SHP77 treated with DMSO at 0.1 percent for 48 hours (cell line): ENCODE data around the gene SPAG6.
"Not testable (repeated sequence)": the region's sequence is repeated elsewhere in the genome, so short reads cannot be mapped to it uniquely, and the experiment has no call there.

ENCODE experiments used
- DNase-seq: peaks from one replicate; lab custom pipeline; 2025; lab: John Stamatoyannopoulos, UW

SPAG6 gene

DNA sequence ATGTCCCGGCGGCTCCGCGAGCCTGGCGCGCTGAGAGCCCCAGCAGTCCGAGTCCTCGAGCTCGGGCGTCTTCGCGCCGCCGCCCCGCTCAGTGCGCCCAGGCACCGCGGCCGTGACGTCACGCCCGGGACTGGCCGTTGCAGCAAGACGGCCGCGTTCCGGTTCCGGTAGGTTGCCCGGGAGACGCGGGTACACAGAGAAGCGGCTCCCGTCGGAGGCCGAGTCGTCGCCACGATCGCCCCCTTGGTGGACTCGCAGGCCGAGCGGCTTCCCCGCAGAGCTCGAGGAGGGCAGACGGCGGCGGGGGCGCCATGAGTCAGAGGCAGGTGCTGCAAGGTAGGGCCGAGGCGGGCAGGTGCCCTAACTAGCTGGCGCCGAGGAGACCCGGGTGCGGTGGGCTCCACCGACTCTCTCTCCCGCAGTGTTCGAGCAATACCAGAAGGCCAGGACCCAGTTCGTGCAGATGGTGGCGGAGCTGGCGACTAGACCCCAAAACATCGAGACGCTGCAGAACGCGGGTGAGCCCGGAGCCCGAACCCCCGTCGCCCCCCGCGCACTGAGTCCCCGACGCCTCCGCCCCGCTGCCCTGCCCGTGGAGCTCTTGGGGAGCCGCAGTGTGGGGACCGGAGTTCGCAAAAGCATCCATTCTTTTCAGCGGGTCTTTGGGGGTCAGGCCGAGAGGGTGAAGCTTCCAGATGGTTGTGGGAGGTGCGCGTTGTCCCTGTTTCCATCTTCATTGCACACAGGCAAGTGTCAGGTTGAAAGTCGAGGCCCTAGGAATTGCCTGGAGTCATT, at the start of gene SPAG6:
SPAG6 (plus strand) TSS at position 196 of the 795 bp plus-strand sequence; CDS start at position 312, 116 bp downstream.
- no peak for DNase-seq

DNA sequence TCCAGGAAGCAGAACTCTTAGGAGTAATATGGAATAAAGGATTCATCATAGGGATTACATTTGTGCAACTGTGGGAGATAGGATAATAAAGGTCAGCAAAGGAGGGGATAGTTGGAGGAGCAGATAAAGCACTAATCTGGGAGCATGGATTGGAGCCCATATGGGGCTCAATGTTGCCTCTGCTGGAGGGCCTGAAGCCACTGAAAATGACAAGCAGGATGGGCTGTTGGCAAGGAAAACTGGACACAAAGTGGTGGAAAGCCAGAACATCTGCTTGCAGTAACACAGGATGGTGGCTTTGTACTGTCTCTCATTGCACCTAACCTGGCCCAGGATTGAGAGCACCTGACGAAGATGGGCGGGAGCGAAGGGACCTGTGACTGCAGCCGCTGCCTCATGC, 44.1 kb upstream of the SPAG6 start:
- peak; percentile 16 for DNase-seq

DNA sequence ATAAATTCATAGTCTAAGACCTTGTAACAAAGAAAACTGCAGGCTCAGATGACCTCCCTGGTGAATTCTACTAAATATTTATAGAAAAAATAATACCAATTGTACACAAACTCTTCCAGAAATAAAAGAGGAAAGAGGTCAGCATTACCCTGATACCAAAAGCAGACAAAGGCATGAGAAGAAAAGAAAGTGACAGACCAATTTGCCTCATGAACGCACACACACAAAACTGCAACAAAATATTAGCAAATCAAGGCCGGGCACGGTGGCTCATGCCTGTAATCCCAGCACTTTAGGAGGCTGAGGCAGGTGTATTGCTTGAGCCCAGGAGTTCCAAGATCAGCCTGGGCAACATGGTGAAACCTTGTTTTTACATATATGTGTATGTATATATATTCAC, 41.8 kb upstream of the SPAG6 start:
- no peak for DNase-seq

DNA sequence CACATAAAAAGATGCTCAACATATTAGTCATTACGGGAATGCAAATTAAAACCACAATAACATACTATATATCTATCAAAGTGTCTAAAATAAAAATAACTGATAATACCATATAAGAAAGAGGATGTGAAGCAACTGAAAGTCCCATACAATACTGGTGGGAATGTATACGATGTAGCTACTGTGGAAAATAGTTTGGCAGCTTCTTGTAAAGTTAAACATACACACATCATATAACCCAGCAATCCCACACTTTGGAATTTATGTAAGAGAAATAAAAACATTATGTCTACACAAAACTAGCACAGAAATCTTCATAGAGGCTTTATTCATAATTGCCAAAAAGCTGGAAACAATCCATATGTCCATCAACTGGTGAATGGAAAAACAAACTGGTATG, 39.6 kb upstream of the SPAG6 start:
- DNase-seq, result no peak

DNA sequence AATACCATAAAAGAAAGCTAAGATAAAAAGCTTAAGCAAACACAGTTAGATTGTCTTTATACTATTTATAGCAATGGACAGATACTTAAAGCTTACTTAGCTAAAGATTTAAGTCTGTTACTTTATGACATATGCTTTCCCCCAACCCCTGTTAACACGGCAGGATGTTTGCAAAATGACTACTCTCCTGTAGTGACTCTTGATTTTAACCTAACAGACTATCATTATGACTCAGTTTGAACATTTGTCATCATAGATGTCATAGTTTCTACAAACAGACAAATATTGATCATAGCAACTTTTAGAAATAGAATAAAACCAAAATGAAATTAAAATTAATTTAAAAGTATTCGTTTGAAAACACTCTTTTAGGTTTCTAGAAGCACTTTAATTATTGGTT, 36.9 kb upstream of the SPAG6 start:
- DNase-seq, result no peak

DNA sequence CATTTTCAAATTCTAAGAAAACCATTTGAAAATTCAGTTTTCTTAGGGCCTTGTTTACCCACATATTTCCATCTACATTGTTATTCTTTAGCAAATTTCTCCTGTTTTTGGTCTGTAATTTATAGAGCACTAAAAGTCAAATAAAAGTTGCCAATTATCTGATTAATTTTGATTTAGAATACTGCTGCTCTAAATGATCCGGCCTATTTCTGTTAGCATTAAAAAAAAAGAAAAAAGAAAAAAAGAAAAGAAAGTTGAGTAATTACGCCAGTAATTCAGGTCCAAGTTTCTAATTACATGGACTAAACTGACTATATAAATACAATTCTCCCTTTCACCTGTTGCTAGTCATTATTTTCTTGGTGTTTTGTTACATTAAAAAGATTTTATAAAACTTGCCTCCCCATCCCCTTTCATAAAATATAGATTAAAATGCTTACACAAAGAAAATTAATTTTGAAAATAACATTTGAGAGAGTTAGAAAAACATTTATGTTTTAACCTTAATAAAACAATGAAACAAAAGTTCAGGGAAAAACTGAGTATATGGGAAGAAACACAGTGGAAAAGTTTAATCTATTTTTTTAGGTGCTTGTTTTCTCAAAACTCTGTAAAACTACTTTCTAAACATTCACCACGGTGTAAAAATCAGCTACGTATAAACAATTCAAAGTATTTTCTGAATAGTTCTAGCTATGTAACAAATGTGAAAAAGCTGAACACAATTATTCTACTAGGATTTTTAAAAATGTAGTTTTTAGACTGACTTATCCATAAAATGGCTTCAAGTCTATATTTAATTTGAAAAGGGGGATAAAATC, 35.9 kb upstream of the SPAG6 start:
- DNase-seq, result no peak

DNA sequence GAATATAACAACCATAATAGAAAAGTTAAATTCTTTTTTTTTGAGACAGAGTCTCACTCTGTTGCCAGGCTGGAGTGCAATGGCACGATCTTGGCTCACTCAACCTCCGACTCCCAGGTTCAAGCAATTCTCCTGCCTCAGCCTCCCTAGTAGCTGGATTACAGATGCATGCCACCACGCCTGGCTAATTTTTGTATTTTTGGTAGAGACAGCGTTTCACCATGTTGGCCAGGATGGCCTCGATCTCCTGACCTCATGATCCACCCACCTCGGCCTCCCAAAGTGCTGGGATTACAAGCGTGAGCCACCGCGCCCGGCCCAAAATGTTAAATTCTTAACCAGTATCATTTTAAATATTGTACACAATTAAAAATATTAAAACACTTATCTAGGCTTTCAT, 35.3 kb upstream of the SPAG6 start:
- not testable (repeated sequence) for DNase-seq

DNA sequence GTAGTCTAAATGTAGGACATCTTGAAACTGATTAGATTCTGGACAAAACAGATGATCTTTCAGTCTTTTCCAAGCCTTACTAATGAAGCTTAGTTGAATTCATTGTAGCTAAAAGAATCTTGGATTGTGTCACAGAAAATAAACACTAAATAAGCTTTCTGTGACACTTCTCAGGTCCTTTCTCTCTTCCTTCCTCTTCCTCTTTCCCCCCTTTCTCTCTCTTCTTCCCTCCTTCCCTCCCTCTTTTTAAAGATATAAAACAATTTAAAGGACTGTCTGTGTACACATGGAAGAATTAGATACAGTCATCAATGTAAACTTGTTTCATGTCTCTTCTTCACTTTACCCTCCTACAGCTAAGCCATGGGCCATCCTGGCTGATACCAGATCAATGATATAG, 34.4 kb upstream of the SPAG6 start:
- DNase-seq, result no peak

DNA sequence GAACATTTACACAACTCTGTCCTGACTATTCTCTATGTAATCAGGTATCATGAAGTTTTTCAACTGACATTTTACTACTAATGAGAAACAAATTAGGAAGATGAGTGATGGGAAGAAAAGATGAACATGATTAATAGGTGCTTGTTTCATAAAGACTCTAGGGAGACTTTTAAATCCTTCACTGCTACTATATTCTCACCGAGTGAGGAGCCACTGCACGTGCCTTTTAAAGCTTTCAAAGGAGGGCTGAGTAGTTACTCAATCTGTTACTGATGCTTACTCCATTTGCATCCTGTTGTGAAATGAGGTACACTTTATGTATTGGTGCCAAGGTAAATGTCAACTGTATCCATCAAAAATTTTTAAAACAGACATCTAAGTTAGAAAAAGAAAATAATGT, 30.4 kb upstream of the SPAG6 start:
- no peak for DNase-seq

DNA sequence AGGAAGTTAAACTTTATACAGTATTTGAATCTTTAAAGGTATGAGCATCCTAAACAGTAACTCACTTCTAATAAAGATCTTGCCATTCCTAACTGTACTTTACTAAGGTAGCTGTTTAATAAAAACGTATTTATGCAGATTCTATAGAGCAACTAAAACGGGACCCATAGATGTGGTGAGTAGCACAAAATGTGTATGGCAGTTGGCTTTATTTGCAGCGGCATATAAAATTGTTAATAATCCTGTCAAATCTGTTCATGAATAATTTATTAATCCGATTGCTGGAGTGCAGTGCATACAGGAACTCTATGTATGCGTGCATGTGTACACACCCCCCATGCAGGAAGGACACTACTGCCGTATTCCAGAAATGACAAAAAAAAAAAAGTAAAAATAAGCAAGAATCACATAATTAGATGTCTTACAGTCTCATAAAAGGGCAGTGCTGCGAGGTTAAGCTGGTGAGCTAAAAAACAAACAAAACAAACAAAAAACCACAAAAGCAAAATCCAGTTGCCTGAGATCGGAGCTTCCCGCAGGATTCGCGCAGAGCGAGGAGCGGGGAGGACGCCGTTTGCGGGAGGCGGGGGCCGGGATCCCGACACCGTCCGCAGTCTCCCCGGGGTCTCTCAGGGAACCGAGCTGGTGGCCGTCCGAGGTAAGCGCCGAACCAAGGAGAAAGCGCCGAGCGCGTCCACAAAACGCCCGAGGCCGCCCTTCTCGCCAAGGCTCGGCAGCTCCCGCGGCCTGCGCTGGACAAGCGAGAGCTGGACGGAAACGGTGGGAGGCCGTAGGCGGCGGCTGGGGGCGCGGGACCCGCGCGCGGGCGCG, 29.6 kb upstream of the SPAG6 start:
- peak; percentile 30 for DNase-seq

DNA sequence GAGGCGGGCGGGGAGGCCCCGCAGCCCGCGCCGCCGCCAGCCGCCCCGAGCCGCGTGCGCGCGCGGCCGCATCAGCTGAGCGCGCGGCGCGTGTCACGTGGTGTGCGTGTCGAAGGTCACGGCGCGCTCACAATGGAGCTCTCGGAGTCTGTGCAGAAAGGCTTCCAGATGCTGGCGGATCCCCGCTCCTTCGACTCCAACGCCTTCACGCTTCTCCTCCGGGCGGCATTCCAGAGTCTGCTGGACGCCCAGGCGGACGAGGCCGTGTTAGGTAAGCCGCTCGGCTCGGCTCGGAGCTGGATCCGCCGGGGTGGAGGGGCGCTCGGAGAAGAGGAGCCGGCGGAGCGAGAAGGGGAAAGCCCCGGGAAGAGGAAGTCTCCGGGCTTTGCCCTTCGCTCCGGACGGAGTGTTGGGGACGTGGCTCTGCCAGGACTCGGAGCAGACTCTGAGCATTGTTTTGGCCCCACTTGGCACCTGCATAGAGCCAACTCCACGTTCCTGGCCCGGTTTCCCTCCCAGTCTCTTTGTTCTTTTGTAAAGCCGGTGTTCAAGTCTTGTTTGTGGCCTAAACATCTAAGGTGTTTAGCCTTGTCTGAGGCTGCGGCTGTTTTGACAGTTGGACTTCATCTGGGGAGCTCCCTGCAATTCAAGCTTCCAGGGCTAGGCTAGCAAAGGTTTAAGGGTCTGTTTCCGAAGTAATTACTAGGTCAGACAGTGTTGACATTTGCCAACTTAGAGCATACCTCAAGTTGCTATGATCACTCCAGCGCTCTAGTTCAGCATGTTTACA, 28.8 kb upstream of the SPAG6 start, which contains the start of gene COMMD3:
COMMD3 (plus strand) TSS at position 103 of the 790 bp plus-strand sequence; CDS start at position 133, 30 bp downstream.
- DNase-seq, result peak; percentile 72

DNA sequence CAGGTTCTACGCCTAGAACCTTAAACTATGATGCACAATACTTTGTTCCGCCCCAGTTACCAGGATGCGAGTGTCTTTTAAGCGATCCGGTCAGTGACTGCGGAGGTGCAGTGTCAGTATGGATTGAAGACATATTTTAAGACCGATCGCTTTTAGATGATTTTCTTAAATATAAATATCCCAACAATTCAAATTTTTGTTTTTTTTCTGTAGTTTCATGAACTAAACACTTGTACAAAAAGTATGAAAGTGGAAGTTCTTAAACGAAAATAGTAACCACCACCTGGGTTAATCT, 28.3 kb upstream of the SPAG6 start:
- no peak for DNase-seq

DNA sequence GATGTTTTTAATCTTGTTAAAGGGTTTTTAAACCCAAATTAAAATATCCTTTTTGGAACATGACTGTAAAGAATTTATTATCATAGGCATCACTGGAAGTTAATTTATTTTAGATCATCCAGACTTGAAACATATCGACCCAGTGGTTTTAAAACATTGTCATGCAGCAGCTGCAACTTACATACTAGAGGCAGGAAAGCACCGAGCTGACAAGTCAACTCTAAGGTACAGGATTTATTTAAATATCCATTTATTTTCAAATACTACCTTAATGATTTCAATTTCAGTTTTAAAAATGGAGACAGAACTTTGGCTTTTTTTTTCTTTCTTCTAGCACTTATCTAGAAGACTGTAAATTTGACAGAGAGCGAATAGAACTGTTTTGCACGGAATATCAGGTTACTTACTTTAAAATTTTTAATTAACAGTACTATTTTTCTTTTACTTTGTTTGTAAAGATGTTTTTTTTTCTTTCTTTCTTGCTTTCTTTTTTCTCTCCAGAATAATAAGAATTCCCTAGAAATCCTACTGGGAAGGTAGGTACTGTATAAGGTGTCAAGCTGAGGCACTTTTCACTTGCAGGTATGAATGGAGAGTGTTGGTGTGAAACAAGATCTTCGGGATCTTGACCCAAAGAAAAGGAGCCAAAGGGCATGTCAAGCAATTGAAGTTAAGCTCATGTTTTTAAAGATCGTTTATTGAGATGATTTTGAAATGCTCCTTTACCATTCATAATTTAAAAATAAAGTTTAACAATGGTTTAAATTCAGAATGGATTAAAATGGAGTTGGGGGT, 27.3 kb upstream of the SPAG6 start:
- no peak for DNase-seq

DNA sequence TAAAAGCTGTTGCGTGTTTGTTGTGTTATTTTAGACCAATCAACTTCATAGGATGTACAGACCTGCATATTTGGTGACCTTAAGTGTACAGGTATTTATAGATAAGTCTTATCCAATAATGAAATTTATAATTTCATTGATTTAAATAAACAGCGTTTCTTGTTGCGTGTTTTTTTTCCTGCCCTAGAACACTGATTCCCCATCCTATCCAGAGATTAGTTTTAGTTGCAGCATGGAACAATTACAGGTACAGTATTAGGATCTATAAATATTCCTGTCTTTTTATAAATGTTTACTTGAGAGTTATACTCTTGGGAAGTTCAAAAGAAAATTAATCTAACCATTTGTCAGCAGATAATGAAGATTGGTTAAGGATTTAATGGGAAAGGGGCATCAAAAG, 26.5 kb upstream of the SPAG6 start:
- no peak for DNase-seq

DNA sequence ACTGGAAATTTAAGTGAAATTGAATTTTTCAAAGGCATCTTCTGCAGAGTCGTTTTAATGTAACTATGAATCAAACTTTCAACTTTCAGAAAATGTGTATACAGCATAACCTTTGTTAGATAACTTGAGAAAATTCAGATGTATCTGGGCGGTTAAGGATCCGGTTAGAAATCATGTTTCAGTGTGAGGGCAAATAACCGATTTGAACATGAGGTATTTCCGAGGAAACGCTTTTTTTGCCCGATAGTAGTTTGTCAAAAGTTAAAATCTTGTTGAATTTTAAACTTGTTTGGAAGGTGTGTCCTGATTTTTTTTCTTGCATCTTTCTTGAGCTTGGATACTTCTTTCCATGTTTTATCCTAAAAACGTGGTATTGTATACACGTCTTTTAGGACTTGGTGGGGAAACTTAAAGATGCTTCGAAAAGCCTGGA, 25.7 kb upstream of the SPAG6 start:
- no peak for DNase-seq

DNA sequence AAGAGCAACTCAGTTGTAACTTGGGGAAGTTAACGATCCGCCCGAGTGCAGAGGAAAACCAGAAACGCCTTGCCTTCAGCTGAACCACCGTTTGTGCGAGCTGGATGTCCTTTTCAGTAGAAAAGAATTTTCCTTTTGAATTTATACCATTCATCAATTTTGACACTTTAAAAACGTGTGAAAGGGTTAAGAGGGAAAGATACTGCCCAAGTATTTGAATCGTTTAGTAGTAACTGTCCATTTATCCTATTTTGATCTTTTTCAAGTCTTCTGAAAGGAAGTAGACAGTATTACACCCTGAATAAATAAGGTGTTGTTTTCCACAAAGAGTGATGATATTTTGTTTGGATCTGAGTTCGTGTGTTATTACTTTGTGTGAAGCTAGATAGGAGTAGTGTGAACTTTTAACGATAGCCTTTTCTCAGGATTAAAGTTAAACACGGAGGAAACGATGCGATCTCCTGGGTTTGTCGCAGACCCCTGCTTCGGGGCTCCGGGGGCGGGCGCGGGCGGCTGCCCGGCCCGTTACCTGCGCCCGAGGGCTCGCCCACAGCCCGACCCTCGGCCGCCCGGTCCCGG, 25.2 kb upstream of the SPAG6 start:
- DNase-seq, result no peak

DNA sequence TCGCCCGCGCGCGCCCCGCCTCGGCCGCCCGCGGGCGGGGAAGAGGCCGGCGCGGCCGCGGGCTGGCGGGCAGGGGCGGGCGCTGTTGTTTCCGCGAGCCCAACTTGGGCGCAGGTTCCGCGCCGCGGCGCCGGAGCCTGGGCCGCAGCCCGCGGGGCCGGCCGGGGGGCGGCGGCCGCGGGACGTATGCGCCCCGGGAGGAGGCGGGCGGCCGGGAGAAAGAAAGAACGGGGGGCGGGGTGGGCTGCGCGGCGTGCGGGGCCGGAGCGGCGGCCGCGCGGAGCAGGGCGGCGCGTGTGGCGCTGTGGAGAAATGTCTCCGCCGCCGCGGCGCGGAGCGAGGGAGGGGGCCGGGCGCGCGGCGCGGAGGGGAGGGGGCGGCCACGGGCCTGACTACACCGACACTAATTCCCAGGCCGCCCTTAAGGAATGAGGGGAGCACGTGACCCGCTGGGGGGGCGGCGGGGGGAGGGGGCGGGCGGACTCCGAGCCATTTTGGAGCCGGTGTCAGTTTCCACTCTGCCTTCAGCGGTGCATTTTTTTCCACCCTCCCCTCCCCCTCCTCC, 24.6 kb upstream of the SPAG6 start, which contains the start of gene BMI1:
BMI1 (plus strand) TSS at position 509 of the 565 bp plus-strand sequence. CDS start 5,351 bp downstream, outside the sequence.
- peak; percentile 29 for DNase-seq

DNA sequence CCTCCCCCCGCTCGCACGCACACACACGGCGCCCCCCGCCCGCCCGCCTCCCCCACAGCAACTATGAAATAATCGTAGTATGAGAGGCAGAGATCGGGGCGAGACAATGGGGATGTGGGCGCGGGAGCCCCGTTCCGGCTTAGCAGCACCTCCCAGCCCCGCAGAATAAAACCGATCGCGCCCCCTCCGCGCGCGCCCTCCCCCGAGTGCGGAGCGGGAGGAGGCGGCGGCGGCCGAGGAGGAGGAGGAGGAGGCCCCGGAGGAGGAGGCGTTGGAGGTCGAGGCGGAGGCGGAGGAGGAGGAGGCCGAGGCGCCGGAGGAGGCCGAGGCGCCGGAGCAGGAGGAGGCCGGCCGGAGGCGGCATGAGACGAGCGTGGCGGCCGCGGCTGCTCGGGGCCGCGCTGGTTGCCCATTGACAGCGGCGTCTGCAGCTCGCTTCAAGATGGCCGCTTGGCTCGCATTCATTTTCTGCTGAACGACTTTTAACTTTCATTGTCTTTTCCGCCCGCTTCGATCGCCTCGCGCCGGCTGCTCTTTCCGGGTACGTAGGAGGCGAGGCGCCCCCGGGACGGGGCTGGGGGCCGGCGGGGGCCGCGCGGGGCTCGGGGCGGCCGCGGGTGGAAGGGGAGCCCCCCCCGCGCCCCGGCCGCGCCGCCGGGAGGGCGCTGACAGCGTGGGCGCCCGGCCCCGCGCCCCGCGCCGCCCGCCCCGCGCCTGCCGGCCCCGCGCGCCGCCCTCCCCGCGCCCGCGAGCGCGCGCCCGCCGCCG, 24.0 kb upstream of the SPAG6 start:
- peak; percentile 24 for DNase-seq
